Stimulated activated naive CD8-positive, alpha-beta T cell treated with anti-CD3 and anti-CD28 coated beads, Interleukin-15, amount 100 ng/mL, for 72 hours (primary cell): Measurements from ENCODE around the gene NAT8.
A peak's percentile ranks its signal among the peaks of the same experiment; 100 is the strongest.
"Not testable (repeated sequence)": the region's sequence is repeated elsewhere in the genome, so short reads cannot be mapped to it uniquely, and the experiment has no call there.

ENCODE experiments used
- ATAC-seq: fragments of 150-1000 bp; cut with Tn5 transposase; 2 replicates; pipeline ENCODE4 v1.10.0; 2021; ENCODE audit warnings: mild to moderate bottlenecking, moderate library complexity
- DNase-seq, 2 donors: peaks; one replicate each; pipeline ENCODE4 v3.0.0; 2021 to 2022
- H3K27ac Mint-ChIP-seq, 2 donors: one replicate each; pipeline ENCODE4 v1.8.0; 2022; ENCODE audit warnings: mild to moderate bottlenecking in 2 of 2, mixed read lengths in 2 of 2, moderate library complexity in 2 of 2
- H3K27me3 Mint-ChIP-seq: one replicate; pipeline ENCODE4 v1.8.0; 2022; ENCODE audit warnings: mixed read lengths
- H3K4me1 Mint-ChIP-seq: one replicate; pipeline ENCODE4 v1.8.0; 2022; ENCODE audit warnings: mild to moderate bottlenecking, mixed read lengths
- H3K4me3 Mint-ChIP-seq, 2 donors: one replicate each; pipeline ENCODE4 v1.8.0; 2022; ENCODE audit warnings: mild to moderate bottlenecking in 2 of 2, mixed read lengths in 2 of 2, moderate library complexity in 1 of 2
- H3K9me3 Mint-ChIP-seq, 2 donors: one replicate each; pipeline ENCODE4 v1.8.0; 2022; ENCODE audit warnings: mixed read lengths in 2 of 2

Gene NAT8

DNA sequence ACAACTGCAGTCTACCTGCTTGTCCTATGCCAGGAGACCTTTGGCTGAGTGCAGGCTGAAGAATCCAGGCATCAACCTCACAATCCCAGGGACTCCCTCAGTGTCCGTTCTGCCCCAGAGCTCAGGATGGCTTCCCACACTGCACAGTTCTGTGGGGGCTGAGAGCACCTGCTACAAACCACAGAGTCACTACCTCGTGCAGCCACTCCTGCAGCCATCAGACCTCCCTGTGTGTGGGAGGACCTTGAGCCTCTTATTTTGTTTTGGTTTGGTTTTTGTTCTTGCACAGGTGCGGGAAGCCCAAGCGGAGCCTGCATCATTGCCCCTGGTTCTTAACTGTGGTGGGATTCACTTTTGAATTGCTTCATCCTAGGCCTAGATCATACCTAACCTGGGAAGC is 31.0 kb downstream of the NAT8 start:
- H3K9me3 Mint-ChIP-seq: no peaks in the 10 kb centered on the region

GRCh38 chr2:73610111-73610510 is 32.1 kb downstream of the NAT8 start:
- no peak for ATAC-seq
- no peak overlapping the region for H3K4me3 Mint-ChIP-seq

More for the DNA sequence above, 31.0 kb downstream of the NAT8 start:
- no peaks in the 10 kb centered on the region for H3K27me3 Mint-ChIP-seq
- no peak for ATAC-seq
- no peak for DNase-seq
- no peak overlapping the region for H3K4me3 Mint-ChIP-seq
- H3K4me1 Mint-ChIP-seq: peaks cover 41% of the 10 kb centered on the region
- no peak overlapping the region for H3K27ac Mint-ChIP-seq

DNA sequence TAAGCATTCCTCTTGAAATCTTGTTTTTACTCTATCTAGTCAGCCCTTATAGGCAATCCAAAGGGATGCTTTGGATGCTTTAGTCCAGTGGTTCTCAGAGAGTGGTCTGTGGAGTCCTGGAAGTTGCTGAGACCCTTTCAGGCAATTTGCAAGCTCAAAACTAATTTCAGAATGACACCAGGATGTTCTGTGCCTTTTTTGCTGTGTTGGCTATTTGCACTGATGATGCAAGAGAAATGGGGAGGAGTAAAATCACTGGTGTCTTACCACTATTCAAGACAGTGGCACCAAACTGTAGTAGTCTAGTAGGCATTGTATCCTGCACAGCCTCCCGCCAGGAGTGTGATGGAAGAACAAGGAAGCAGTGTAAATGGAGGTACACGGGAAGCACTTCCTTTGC is 37.6 kb downstream of the NAT8 start:
- not testable (repeated sequence) for H3K4me1 Mint-ChIP-seq, H3K9me3 Mint-ChIP-seq, H3K27me3 Mint-ChIP-seq, ATAC-seq, DNase-seq, H3K4me3 Mint-ChIP-seq, H3K27ac Mint-ChIP-seq

More at GRCh38 chr2:73610111-73610510, 32.1 kb downstream of the NAT8 start:
- no peaks in the 10 kb centered on the region for H3K9me3 Mint-ChIP-seq
- H3K27ac Mint-ChIP-seq: no peak overlapping the region
- no peak for DNase-seq
- no peaks in the 10 kb centered on the region for H3K27me3 Mint-ChIP-seq
- H3K4me1 Mint-ChIP-seq: peaks cover 40% of the 10 kb centered on the region

DNA sequence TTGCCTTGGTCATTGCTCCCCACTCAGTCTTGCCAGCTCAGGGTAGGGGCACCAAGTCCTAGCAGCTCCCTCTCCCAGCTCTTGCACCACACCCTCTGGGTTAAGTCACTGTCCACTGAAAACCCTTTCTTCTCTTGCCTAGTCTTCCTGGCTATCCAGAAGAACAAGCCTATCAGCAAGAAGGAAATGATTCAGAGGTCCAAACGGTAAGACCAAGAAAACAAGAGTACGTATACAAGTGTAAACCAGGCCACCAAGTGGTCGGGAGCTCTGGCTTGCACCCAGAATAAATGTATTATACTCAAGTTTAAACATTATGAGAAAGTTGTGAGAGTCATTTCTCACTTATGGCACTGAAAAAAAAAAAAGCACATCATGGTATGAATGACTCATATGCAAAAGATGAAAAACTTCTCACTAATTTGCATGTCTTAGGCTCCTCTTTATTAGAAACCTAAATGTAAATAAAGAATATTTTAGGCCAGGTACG is 39.1 kb downstream of the NAT8 start:
- H3K4me1 Mint-ChIP-seq, H3K4me3 Mint-ChIP-seq, H3K9me3 Mint-ChIP-seq, H3K27me3 Mint-ChIP-seq: not testable (repeated sequence)
- DNase-seq (peak in 1 of 2 donors; percentile 42), ATAC-seq (peak; percentile 95)
- H3K27ac Mint-ChIP-seq: peak overlapping the region; percentile 8 to 26

GRCh38 chr2:73601780-73602179 is 40.4 kb downstream of the NAT8 start:
- Mint-ChIP-seq H3K27me3 (no peaks in the 10 kb centered on the region), H3K4me3 (no peak overlapping the region), H3K27ac (peak overlapping the region; percentile 53 to 59), H3K9me3 (no peaks in the 10 kb centered on the region), H3K4me1 (peaks cover 7% of the 10 kb centered on the region)
- no peak for ATAC-seq
- no peak for DNase-seq

GRCh38 chr2:73594251-73594650 is 48.0 kb downstream of the NAT8 start:
- no peaks in the 10 kb centered on the region for H3K27me3 Mint-ChIP-seq
- no peak for ATAC-seq

GRCh38 chr2:73593680-73594079 is 48.5 kb downstream of the NAT8 start:
- no peak overlapping the region for H3K27ac Mint-ChIP-seq
- no peak overlapping the region for H3K4me3 Mint-ChIP-seq

More at GRCh38 chr2:73594251-73594650, 48.0 kb downstream of the NAT8 start:
- Mint-ChIP-seq H3K4me1 (no peaks in the 10 kb centered on the region), H3K4me3 (no peak overlapping the region), H3K9me3 (peaks cover 0 to 7% of the 10 kb centered on the region in 2 donors), H3K27ac (no peak overlapping the region)
- no peak for DNase-seq

More at GRCh38 chr2:73593680-73594079, 48.5 kb downstream of the NAT8 start:
- Mint-ChIP-seq H3K9me3 (peaks cover 0 to 7% of the 10 kb centered on the region in 2 donors), H3K4me1 (no peaks in the 10 kb centered on the region), H3K27me3 (no peaks in the 10 kb centered on the region)
- no peak for DNase-seq
- ATAC-seq: no peak
